Liver (tissue), 9 donors: ENCODE measurements around the gene SDR9C7. TPM values are rescaled to one million over a fixed set of nuclear protein-coding genes. Genes with fewer than 3 reads are reported as not detected.
"Not testable (repeated sequence)": the region's sequence is repeated elsewhere in the genome, so short reads cannot be mapped to it uniquely, and the experiment has no call there.

Source experiments
- DNase-seq: peaks from one replicate; pipeline ENCODE4 v3.0.0-alpha.2; 2017; ENCODE audit warnings: low spot score
- H3K27ac ChIP-seq, 2 donors: one replicate each; pipeline ENCODE4 v1.7.0; 2013; ENCODE audit warnings: inconsistent platforms in 2 of 2, low read length in 2 of 2, control low read depth in 1 of 2, low read depth in 1 of 2, mild to moderate bottlenecking in 1 of 2
- H3K27me3 ChIP-seq, 4 donors: one replicate each; pipeline versions ENCODE4 v1.6.1 to v1.7.0; 2013; ENCODE audit warnings: low read length in 3 of 4, inconsistent platforms in 1 of 4, mild to moderate bottlenecking in 1 of 4, moderate library complexity in 1 of 4; ENCODE audit not compliant: control insufficient read depth in 4 of 4, insufficient read depth in 4 of 4
- H3K36me3 ChIP-seq, 4 donors: one replicate each; pipeline versions ENCODE4 v1.6.1 to v1.7.0; 2013; ENCODE audit warnings: low read length in 3 of 4, mild to moderate bottlenecking in 3 of 4, low read depth in 1 of 4, moderate library complexity in 1 of 4; ENCODE audit not compliant: control insufficient read depth in 4 of 4, insufficient read depth in 3 of 4
- H3K4me1 ChIP-seq, 4 donors: one replicate each; pipeline versions ENCODE4 v1.6.1 to v1.7.0; 2013; ENCODE audit warnings: low read length in 3 of 4, mild to moderate bottlenecking in 3 of 4, moderate library complexity in 1 of 4; ENCODE audit not compliant: control insufficient read depth in 4 of 4, insufficient read depth in 4 of 4
- H3K4me3 ChIP-seq, 3 donors: one replicate each; pipeline versions ENCODE4 v1.6.1 to v1.7.0; 2013; ENCODE audit warnings: low read length in 3 of 3, control low read depth in 1 of 3, low read depth in 1 of 3, mild to moderate bottlenecking in 1 of 3
- H3K9ac ChIP-seq, 2 donors: one replicate each; pipeline ENCODE4 v1.7.0; 2013; ENCODE audit warnings: low read length in 2 of 2, mild to moderate bottlenecking in 2 of 2, moderate library complexity in 2 of 2, control low read depth in 1 of 2, low read depth in 1 of 2
- H3K9me3 ChIP-seq, 4 donors: one replicate each; pipeline versions ENCODE4 v1.6.1 to v1.7.0; 2013; ENCODE audit warnings: low read length in 3 of 4; ENCODE audit not compliant: control insufficient read depth in 4 of 4
- EGR1 ChIP-seq, 2 donors: IDR thresholded peaks; 2 replicates each; pipeline ENCODE4 v1.6.1; 2016 to 2018; ENCODE audit warnings: antibody characterized with exemption in 2 of 2, low read depth in 2 of 2
- FOXA1 ChIP-seq: IDR thresholded peaks from 2 replicates; pipeline ENCODE4 v1.6.1; 2016; ENCODE audit warnings: antibody characterized with exemption
- FOXA2 ChIP-seq: IDR thresholded peaks from 2 replicates; pipeline ENCODE4 v1.6.1; 2016; ENCODE audit warnings: antibody characterized with exemption
- GABPA ChIP-seq, 2 donors: IDR thresholded peaks in 1 of 2; conservative IDR thresholded peaks in 1 of 2; 2 replicates each; pipeline ENCODE4 v1.6.1; 2016; ENCODE audit warnings: antibody characterized with exemption in 2 of 2, mild to moderate bottlenecking in 1 of 2, moderate library complexity in 1 of 2
- HNF4A ChIP-seq, 2 donors: conservative IDR thresholded peaks; 2 replicates each; pipeline ENCODE4 v1.6.1; 2016; ENCODE audit warnings: antibody characterized with exemption in 2 of 2, mild to moderate bottlenecking in 2 of 2
- HNF4G ChIP-seq: IDR thresholded peaks from 2 replicates; pipeline ENCODE4 v1.6.1; 2016; ENCODE audit warnings: antibody characterized with exemption
- JUND ChIP-seq, 2 donors: IDR thresholded peaks; 2 replicates each; pipeline ENCODE4 v1.6.1; 2016; ENCODE audit warnings: antibody characterized with exemption in 2 of 2
- MAX ChIP-seq: IDR thresholded peaks from 2 replicates; pipeline ENCODE4 v1.6.1; 2016; ENCODE audit warnings: antibody characterized with exemption
- NR2F2 ChIP-seq: IDR thresholded peaks from 2 replicates; pipeline ENCODE4 v1.6.1; 2016; ENCODE audit warnings: antibody characterized with exemption
- RAD21 ChIP-seq, 2 donors: IDR thresholded peaks; 2 replicates each; pipeline ENCODE4 v1.6.1; 2016; ENCODE audit warnings: antibody characterized with exemption in 2 of 2, mild to moderate bottlenecking in 2 of 2
- REST ChIP-seq: IDR thresholded peaks from 2 replicates; pipeline ENCODE4 v1.6.1; 2016; ENCODE audit warnings: antibody characterized with exemption, mild to moderate bottlenecking
- RXRA ChIP-seq, 2 donors: IDR thresholded peaks; 2 replicates each; pipeline ENCODE4 v1.6.1; 2017 to 2018; ENCODE audit warnings: antibody characterized with exemption in 2 of 2, mild to moderate bottlenecking in 1 of 2
- SP1 ChIP-seq: IDR thresholded peaks from 2 replicates; pipeline ENCODE4 v1.6.1; 2018; ENCODE audit warnings: antibody characterized with exemption, mild to moderate bottlenecking
- TAF1 ChIP-seq: conservative IDR thresholded peaks from 2 replicates; pipeline ENCODE4 v1.6.1; 2016; ENCODE audit warnings: antibody characterized with exemption, mild to moderate bottlenecking
- YY1 ChIP-seq: IDR thresholded peaks from 2 replicates; pipeline ENCODE4 v1.6.1; 2016; ENCODE audit warnings: antibody characterized with exemption, mild to moderate bottlenecking
- WGBS: extraction: QIAGEN DNeasy Blood & Tissue Kit; methylation state at CpG from one replicate; pipeline ENCODE4 v1.1.7; 2013; 5-methylcytosine and 5-hydroxymethylcytosine counted together
- polyA plus RNA-seq, 2 donors: library from polyadenylated mRNA; stranded (reverse) in 1 of 2; unstranded in 1 of 2; fragments of 200-250 nt in 1 of 2; fragments of >200 nt in 1 of 2; fragmentation: Nextera tagmentation in 1 of 2; extraction: Ambion mirVana in 1 of 2; gene quantifications; one replicate each; pipeline versions ENCODE4 v1.2.1 to v1.2.3, GENCODE V29; 2013 to 2015
- total RNA-seq, 2 donors: library from RNA; depleted of rRNA; stranded (reverse); fragments of >200 nt; gene quantifications; one replicate each; pipeline ENCODE4 v1.2.3, GENCODE V29; 2014
- TF ChIP-seq, protein P1 (sequence below): fragments of 150-350 bp; IDR thresholded peaks from 2 replicates; pipeline ENCODE4 v1.5.1; 2017; ENCODE audit warnings: improper control_type of control experiment, low read depth, low read length; ENCODE audit not compliant: missing input control
- TF ChIP-seq, protein P2 (sequence below): IDR thresholded peaks from 2 replicates; pipeline ENCODE4 v1.6.1; 2016; ENCODE audit warnings: antibody characterized with exemption
- TF ChIP-seq, protein P3 (sequence below): IDR thresholded peaks from 2 replicates; pipeline ENCODE4 v1.6.1; 2016; ENCODE audit warnings: antibody characterized with exemption
- donor health status: healthy.
- donor health status: healthy.
- donor health status: healthy.
- donor health status: healthy.
- donor health status: healthy.

The SDR9C7 gene
- total and polyA plus RNA-seq, 4 donors = not detected

DNA sequence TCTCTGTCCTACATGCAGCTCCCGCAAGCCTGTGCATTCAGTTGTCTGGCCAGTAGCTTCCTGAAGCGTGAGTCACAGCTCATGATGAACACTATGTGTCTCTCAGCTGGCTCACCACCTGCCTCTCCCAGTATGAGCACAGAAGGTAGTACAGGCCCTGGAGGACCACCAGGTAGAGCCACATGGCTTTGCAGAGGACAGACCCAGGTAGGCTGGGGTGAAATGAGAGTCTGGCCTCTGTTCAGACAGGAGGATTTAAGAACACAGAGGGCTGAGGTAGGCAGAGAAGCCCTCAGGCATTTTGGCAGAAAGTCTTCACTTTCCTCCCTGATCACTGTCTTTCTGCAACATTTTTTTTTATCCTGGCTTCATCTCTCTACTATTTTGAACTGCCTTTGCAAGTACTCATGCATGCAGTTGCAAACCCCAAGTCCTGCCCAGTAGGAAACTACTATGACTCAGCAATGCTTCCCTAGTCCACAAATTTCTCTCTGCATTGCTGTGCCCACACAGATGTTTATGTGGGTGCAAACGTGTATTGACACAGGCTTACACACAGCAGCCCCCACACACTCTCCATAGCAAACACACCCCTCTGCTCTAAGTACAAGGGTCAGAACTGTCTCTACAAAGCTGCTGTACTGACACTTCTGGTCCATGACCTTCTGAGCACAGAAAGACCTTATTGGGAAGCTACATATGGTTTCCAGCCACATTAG is 7.2 kb upstream of the SDR9C7 start:
- Histone ChIP-seq H3K27ac (peak overlapping the region; percentile 26 to 55), H3K27me3 (no peaks in the 10 kb centered on the region), H3K4me3 (no peak overlapping the region), H3K9me3 (no peaks in the 10 kb centered on the region), H3K36me3 (no peaks in the 10 kb centered on the region), H3K9ac (no peak overlapping the region), H3K4me1 (peaks cover 5 to 14% (median 13%) of the 10 kb centered on the region in 4 donors)
- TF ChIP-seq REST (peak; percentile 75), EGR1 (IDR thresholded peaks at IDR 0.05; ENCODE audit: low read depth in 2 of 2) (peak in 1 of 2 donors; percentile 88), MAX (peak; percentile 92), SP1 (peak; percentile 84), FOXA2 (peak; percentile 96), TAF1 (no peak), FOXA1 (peak; percentile 98), JUND (IDR thresholded peaks at IDR 0.05) (peak in 1 of 2 donors; percentile 92), GABPA (IDR thresholded peaks at IDR 0.05 in 1 of 2, conservative IDR thresholded peaks at IDR 0.05 in 1 of 2) (peak in 1 of 2 donors; percentile 43), NR2F2 (no peak), RAD21 (IDR thresholded peaks at IDR 0.05) (peak; percentile 47 to 64), RXRA (IDR thresholded peaks at IDR 0.05) (peak; percentile 77 to 98), HNF4G (peak; percentile 85), YY1 (peak; percentile 78), HNF4A (conservative IDR thresholded peaks at IDR 0.05) (peak; percentile 96 to 99)
- TF ChIP-seq, protein P1, sequence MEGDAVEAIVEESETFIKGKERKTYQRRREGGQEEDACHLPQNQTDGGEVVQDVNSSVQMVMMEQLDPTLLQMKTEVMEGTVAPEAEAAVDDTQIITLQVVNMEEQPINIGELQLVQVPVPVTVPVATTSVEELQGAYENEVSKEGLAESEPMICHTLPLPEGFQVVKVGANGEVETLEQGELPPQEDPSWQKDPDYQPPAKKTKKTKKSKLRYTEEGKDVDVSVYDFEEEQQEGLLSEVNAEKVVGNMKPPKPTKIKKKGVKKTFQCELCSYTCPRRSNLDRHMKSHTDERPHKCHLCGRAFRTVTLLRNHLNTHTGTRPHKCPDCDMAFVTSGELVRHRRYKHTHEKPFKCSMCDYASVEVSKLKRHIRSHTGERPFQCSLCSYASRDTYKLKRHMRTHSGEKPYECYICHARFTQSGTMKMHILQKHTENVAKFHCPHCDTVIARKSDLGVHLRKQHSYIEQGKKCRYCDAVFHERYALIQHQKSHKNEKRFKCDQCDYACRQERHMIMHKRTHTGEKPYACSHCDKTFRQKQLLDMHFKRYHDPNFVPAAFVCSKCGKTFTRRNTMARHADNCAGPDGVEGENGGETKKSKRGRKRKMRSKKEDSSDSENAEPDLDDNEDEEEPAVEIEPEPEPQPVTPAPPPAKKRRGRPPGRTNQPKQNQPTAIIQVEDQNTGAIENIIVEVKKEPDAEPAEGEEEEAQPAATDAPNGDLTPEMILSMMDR = no peak
- TF ChIP-seq, protein P2, sequence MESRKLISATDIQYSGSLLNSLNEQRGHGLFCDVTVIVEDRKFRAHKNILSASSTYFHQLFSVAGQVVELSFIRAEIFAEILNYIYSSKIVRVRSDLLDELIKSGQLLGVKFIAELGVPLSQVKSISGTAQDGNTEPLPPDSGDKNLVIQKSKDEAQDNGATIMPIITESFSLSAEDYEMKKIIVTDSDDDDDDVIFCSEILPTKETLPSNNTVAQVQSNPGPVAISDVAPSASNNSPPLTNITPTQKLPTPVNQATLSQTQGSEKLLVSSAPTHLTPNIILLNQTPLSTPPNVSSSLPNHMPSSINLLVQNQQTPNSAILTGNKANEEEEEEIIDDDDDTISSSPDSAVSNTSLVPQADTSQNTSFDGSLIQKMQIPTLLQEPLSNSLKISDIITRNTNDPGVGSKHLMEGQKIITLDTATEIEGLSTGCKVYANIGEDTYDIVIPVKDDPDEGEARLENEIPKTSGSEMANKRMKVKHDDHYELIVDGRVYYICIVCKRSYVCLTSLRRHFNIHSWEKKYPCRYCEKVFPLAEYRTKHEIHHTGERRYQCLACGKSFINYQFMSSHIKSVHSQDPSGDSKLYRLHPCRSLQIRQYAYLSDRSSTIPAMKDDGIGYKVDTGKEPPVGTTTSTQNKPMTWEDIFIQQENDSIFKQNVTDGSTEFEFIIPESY = peak; percentile 89
- TF ChIP-seq, protein P3, sequence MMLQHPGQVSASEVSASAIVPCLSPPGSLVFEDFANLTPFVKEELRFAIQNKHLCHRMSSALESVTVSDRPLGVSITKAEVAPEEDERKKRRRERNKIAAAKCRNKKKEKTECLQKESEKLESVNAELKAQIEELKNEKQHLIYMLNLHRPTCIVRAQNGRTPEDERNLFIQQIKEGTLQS = no peak
- DNase-seq = peak; percentile 34
- WGBS = 60% methylated on average over 3 of the region's 3 CpGs

GRCh38 chr12:56940942-56941298 is 6.7 kb upstream of the SDR9C7 start:
- peaks cover 5 to 14% (median 13%) of the 10 kb centered on the region in 4 donors for H3K4me1 ChIP-seq
- H3K36me3 ChIP-seq, H3K4me3 ChIP-seq, H3K27me3 ChIP-seq, DNase-seq, H3K27ac ChIP-seq, H3K9me3 ChIP-seq, H3K9ac ChIP-seq: not testable (repeated sequence)
- 53% methylated on average over 1 of the region's 4 CpGs for WGBS
